OCI-LY1 (cell line): Measurements from ENCODE around the gene CCNY.

Experiments used
- H2AFZ ChIP-seq: fragments of 200-600 bp; sonication (generic), shearing (Covaris generic); 2 replicates; pipeline ENCODE4 v1.6.0; 2014; ENCODE audit warnings: antibody characterized with exemption, mild to moderate bottlenecking, low read length
- H3F3A ChIP-seq: fragments of 200-600 bp; sonication (generic), shearing (Covaris generic); 2 replicates; pipeline ENCODE4 v1.6.0; 2014; ENCODE audit warnings: mild to moderate bottlenecking, antibody characterized with exemption, low read length, moderate library complexity; ENCODE audit not compliant: insufficient read depth
- H3K27ac ChIP-seq: fragments of 200-600 bp; sonication (generic); 2 replicates; pipeline ENCODE4 v1.5.1; 2014; ENCODE audit warnings: low read length, mixed run types, mild to moderate bottlenecking, low read depth; ENCODE audit not compliant: poor library complexity, severe bottlenecking
- H3K27me3 ChIP-seq: fragments of 200-600 bp; sonication (generic); 2 replicates; pipeline ENCODE4 v1.6.0; 2014; ENCODE audit warnings: antibody characterized with exemption, mild to moderate bottlenecking, low read length, moderate library complexity; ENCODE audit not compliant: insufficient read depth
- H3K36me3 ChIP-seq: fragments of 200-600 bp; sonication (generic); 2 replicates; pipeline ENCODE4 v1.6.1; 2014; ENCODE audit warnings: mild to moderate bottlenecking, antibody characterized with exemption, low read length, moderate library complexity, mixed read lengths; ENCODE audit not compliant: insufficient read depth
- H3K4me1 ChIP-seq: fragments of 200-600 bp; sonication (generic); 2 replicates; pipeline ENCODE4 v1.5.1; 2014; ENCODE audit warnings: mild to moderate bottlenecking, low read length, moderate library complexity; ENCODE audit not compliant: insufficient read depth, severe bottlenecking
- H3K4me2 ChIP-seq: fragments of 200-600 bp; sonication (generic), shearing (Covaris generic); 2 replicates; pipeline ENCODE4 v1.6.1; 2014; ENCODE audit warnings: low read length
- H3K4me3 ChIP-seq: fragments of 200-600 bp; sonication (generic); 2 replicates; pipeline ENCODE4 v1.5.1; 2014; ENCODE audit warnings: low read length, low read depth, mild to moderate bottlenecking, mixed read lengths; ENCODE audit not compliant: poor library complexity, severe bottlenecking
- H3K79me2 ChIP-seq: fragments of 200-600 bp; shearing (Covaris generic); 2 replicates; pipeline ENCODE4 v1.6.1; 2016; ENCODE audit warnings: mixed run types, low read length, mixed read lengths; ENCODE audit not compliant: insufficient read depth
- H3K9ac ChIP-seq: fragments of 200-600 bp; sonication (generic), shearing (Covaris generic); 2 replicates; pipeline ENCODE4 v1.6.1; 2014; ENCODE audit warnings: mild to moderate bottlenecking, low read length, mixed read lengths
- H3K9me2 ChIP-seq: fragments of 200-600 bp; sonication (generic), shearing (Covaris generic); 2 replicates; pipeline ENCODE4 v1.6.1; 2014; ENCODE audit warnings: low read depth, mild to moderate bottlenecking, low read length, mixed read lengths
- H3K9me3 ChIP-seq: fragments of 200-600 bp; shearing (Covaris generic); 2 replicates; pipeline ENCODE4 v1.6.1; 2014; ENCODE audit warnings: low read length, mixed read lengths
- H4K20me1 ChIP-seq: fragments of 200-600 bp; sonication (generic), shearing (Covaris generic); 2 replicates; pipeline ENCODE4 v1.6.0; 2016; ENCODE audit warnings: mild to moderate bottlenecking, low read length; ENCODE audit not compliant: insufficient read depth
- CTCF ChIP-seq: fragments of 200-600 bp; sonication (generic), shearing (Covaris generic); IDR thresholded peaks from 2 replicates; pipeline ENCODE4 v1.5.1; 2017; ENCODE audit warnings: mild to moderate bottlenecking, antibody characterized with exemption, low read length, moderate library complexity, mixed read lengths
- EZH2 ChIP-seq: fragments of 200-600 bp; sonication (generic), shearing (Covaris generic); IDR thresholded peaks from 2 replicates; pipeline ENCODE4 v1.8.0; 2017; ENCODE audit warnings: borderline replicate concordance, mixed run types, mild to moderate bottlenecking, antibody characterized with exemption, low read length, moderate library complexity, mixed read lengths

CCNY gene

GRCh38 chr10:35503578-35503977, 167.3 kb downstream of the CCNY start:
- H3F3A ChIP-seq = no peaks in the 10 kb centered on the region
- no peak overlapping the region for H3K4me2 ChIP-seq
- TF ChIP-seq CTCF = no peak
- no peak for TF ChIP-seq EZH2
- H3K9me3 ChIP-seq = no peaks in the 10 kb centered on the region
- H3K9me2 ChIP-seq = no peaks in the 10 kb centered on the region
- H2AFZ ChIP-seq = no peak overlapping the region
- H3K9ac ChIP-seq = no peak overlapping the region
- H3K4me3 ChIP-seq = no peak overlapping the region
- peaks cover 7% of the 10 kb centered on the region for H3K4me1 ChIP-seq
- no peaks in the 10 kb centered on the region for H3K79me2 ChIP-seq
- H3K27ac ChIP-seq = no peak overlapping the region
- H3K36me3 ChIP-seq = no peaks in the 10 kb centered on the region
- no peaks in the 10 kb centered on the region for H4K20me1 ChIP-seq
- no peaks in the 10 kb centered on the region for H3K27me3 ChIP-seq

- Histone ChIP-seq H3K4me2 (no peak overlapping the region), H4K20me1 (no peaks in the 10 kb centered on the region), H3K27me3 (no peaks in the 10 kb centered on the region), H3K9ac (no peak overlapping the region), H3K36me3 (no peaks in the 10 kb centered on the region), H3K4me3 (no peak overlapping the region), H3K4me1 (peaks cover 2% of the 10 kb centered on the region), H3K9me3 (no peaks in the 10 kb centered on the region), H3K27ac (no peak overlapping the region), H2AFZ (no peak overlapping the region), H3K9me2 (no peaks in the 10 kb centered on the region), H3F3A (no peaks in the 10 kb centered on the region), H3K79me2 (no peaks in the 10 kb centered on the region)
- TF ChIP-seq EZH2 (no peak), CTCF (no peak)
Measured at GRCh38 chr10:35504132-35504531, 167.8 kb downstream of the CCNY start.

GRCh38 chr10:35505241-35505873, 169.0 kb downstream of the CCNY start:
- Histone ChIP-seq H3F3A (no peaks in the 10 kb centered on the region), H2AFZ (no peak overlapping the region), H3K4me1 (no peaks in the 10 kb centered on the region), H3K79me2 (no peaks in the 10 kb centered on the region), H3K27ac (no peak overlapping the region), H3K4me2 (no peak overlapping the region), H3K4me3 (no peak overlapping the region), H4K20me1 (no peaks in the 10 kb centered on the region), H3K27me3 (no peaks in the 10 kb centered on the region), H3K9me2 (no peaks in the 10 kb centered on the region), H3K36me3 (no peaks in the 10 kb centered on the region), H3K9me3 (no peaks in the 10 kb centered on the region), H3K9ac (no peak overlapping the region)
- TF ChIP-seq CTCF (no peak), EZH2 (no peak)
